ENCODE results near the gene SYCE1L.
"Not testable (repeated sequence)": the region's sequence is repeated elsewhere in the genome, so short reads cannot be mapped to it uniquely, and the experiment has no call there.

Gene SYCE1L

GRCh38 chr16:77199211-77199610, at the start of gene SYCE1L:
TSS of gene SYCE1L (plus strand) at chr16:77199408. CDS start at chr16:77199452, 44 bp downstream.
- DNase-seq, result no peak

- DNase-seq, result no peak
These were observed 41.7 kb upstream of the SYCE1L start for GRCh38 chr16:77157346-77158058.

GRCh38 chr16:77158293-77158692, 40.9 kb upstream of the SYCE1L start:
- no peak for DNase-seq

GRCh38 chr16:77165006-77165405, 34.2 kb upstream of the SYCE1L start:
- no peak for DNase-seq

GRCh38 chr16:77165536-77166236, 33.5 kb upstream of the SYCE1L start:
- not testable (repeated sequence) for DNase-seq

GRCh38 chr16:77166726-77167125, 32.5 kb upstream of the SYCE1L start:
- no peak for DNase-seq

GRCh38 chr16:77168901-77169300, 30.3 kb upstream of the SYCE1L start:
- DNase-seq, result no peak

GRCh38 chr16:77169650-77170236, 29.5 kb upstream of the SYCE1L start:
- DNase-seq, result peak; percentile 13

- no peak for DNase-seq
These were observed 28.4 kb upstream of the SYCE1L start for GRCh38 chr16:77170805-77171204.

- peak; percentile 15 for DNase-seq
These were observed 27.2 kb upstream of the SYCE1L start for GRCh38 chr16:77171745-77172635.

- no peak for DNase-seq
These were observed 26.3 kb upstream of the SYCE1L start for GRCh38 chr16:77172951-77173350.

GRCh38 chr16:77183137-77183536, 16.1 kb upstream of the SYCE1L start:
- no peak for DNase-seq

- DNase-seq, result not testable (repeated sequence)
These were observed 12.9 kb upstream of the SYCE1L start for GRCh38 chr16:77186298-77186697.

GRCh38 chr16:77190190-77190477, 9.1 kb upstream of the SYCE1L start:
- DNase-seq, result no peak

GRCh38 chr16:77190478-77191258, 8.5 kb upstream of the SYCE1L start, which contains the start of gene MON1B:
TSS of gene MON1B (plus strand) at chr16:77191190. CDS start at chr16:77191486, 296 bp downstream.
- peak; percentile 96 for DNase-seq

GRCh38 chr16:77191259-77191969, 7.8 kb upstream of the SYCE1L start:
- no peak for DNase-seq

GRCh38 chr16:77193377-77193776, 5.8 kb upstream of the SYCE1L start:
- DNase-seq, result no peak

GRCh38 chr16:77194295-77195231, 4.6 kb upstream of the SYCE1L start:
- no peak for DNase-seq

- no peak for DNase-seq
These were observed 3.8 kb upstream of the SYCE1L start for GRCh38 chr16:77195411-77195810.

- no peak for DNase-seq
These were observed 1.5 kb upstream of the SYCE1L start for GRCh38 chr16:77197747-77198146.

Data from NCI-H2107 (cell line).